Lower leg skin (tissue), 4 donors: ENCODE results near the gene TRAM2. TPM values are rescaled to one million over a fixed set of nuclear protein-coding genes. Genes with fewer than 3 reads are reported as not detected.

ENCODE experiments used
- DNase-seq, 2 donors: peaks; one replicate each; pipeline ENCODE4 v3.0.0-alpha.2; 2019; ENCODE audit warnings: low spot score in 2 of 2
- H3K4me3 ChIP-seq: fragments of 200-600 bp; sonication (generic); 2 replicates; pipeline ENCODE4 v1.5.1; 2017; ENCODE audit warnings: mild to moderate bottlenecking, low read depth; ENCODE audit not compliant: poor library complexity, severe bottlenecking
- POLR2A ChIP-seq, 2 donors: fragments of 450-650 bp; IDR thresholded peaks; one replicate each; pipeline ENCODE4 v1.6.1; 2016 to 2017; ENCODE audit warnings: antibody characterized with exemption in 2 of 2, mild to moderate bottlenecking in 1 of 2, moderate library complexity in 1 of 2
- WGBS, 2 donors: methylation state at CpG; one replicate each; pipeline ENCODE4 v1.1.5; 2018; 5-methylcytosine and 5-hydroxymethylcytosine counted together
- intact Hi-C: fragments of 100-400 bp; cut with DNase I; formaldehyde crosslinking; loops from one replicate; pipeline ENCODE4 v1.15.0; 2023; ENCODE audit warnings: low total_unique reads
- total RNA-seq, 4 donors: library from RNA; depleted of rRNA; stranded (reverse); fragments of >200 nt; gene quantifications; one replicate each; pipeline ENCODE4 v1.1.0, GENCODE V29; 2016
- TF ChIP-seq, protein P1 (sequence below), 3 donors: fragments of 450-650 bp; IDR thresholded peaks; one replicate each; pipeline ENCODE4 v1.5.1; 2016; ENCODE audit warnings: antibody characterized with exemption in 3 of 3, mild to moderate bottlenecking in 3 of 3, moderate library complexity in 2 of 3

The TRAM2 gene
- total RNA-seq, 4 donors from 2014 or later: 3.7 to 11.5 (median 7.0) TPM

DNA sequence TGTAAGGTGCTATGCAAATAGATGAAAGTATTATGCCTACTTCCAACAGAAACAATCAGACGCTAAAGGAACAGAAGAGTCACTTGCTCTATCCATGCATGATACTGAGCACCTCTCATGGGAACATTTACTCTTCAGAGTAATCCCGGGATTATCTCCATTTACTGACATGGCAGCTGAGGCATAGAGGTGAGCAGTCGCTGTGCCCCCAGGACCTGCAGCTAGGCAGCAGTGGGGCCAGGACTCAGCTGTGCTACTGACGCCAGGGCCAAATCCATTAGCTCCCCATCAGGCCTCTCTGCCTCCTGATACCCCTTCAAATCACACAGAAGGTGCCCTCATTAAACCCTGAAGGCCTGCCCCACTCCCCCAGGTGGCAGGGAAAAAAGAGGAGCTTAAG lies 51.9 kb downstream of the TRAM2 start:
- intact Hi-C loops: no loop called here
- DNase-seq: no peak
- H3K4me3 ChIP-seq: no peak overlapping the region

GRCh38 chr6:52523378-52524142 lies 53.3 kb downstream of the TRAM2 start:
- TF ChIP-seq, protein P1, sequence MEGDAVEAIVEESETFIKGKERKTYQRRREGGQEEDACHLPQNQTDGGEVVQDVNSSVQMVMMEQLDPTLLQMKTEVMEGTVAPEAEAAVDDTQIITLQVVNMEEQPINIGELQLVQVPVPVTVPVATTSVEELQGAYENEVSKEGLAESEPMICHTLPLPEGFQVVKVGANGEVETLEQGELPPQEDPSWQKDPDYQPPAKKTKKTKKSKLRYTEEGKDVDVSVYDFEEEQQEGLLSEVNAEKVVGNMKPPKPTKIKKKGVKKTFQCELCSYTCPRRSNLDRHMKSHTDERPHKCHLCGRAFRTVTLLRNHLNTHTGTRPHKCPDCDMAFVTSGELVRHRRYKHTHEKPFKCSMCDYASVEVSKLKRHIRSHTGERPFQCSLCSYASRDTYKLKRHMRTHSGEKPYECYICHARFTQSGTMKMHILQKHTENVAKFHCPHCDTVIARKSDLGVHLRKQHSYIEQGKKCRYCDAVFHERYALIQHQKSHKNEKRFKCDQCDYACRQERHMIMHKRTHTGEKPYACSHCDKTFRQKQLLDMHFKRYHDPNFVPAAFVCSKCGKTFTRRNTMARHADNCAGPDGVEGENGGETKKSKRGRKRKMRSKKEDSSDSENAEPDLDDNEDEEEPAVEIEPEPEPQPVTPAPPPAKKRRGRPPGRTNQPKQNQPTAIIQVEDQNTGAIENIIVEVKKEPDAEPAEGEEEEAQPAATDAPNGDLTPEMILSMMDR (IDR thresholded peaks at IDR 0.05): no peak
- TF ChIP-seq POLR2A (IDR thresholded peaks at IDR 0.05): no peak
- no peak for DNase-seq
- intact Hi-C loops: no loop called here
- 50 to 60% methylated on average over 6 of the region's 6 CpGs for WGBS, 2 donors
- no peak overlapping the region for H3K4me3 ChIP-seq

More for the DNA sequence above, 51.9 kb downstream of the TRAM2 start:
- 94 to 95% methylated on average over 4 of the region's 4 CpGs for WGBS, 2 donors
- TF ChIP-seq POLR2A (IDR thresholded peaks at IDR 0.05): no peak
- TF ChIP-seq, protein P1 (IDR thresholded peaks at IDR 0.05): no peak

DNA sequence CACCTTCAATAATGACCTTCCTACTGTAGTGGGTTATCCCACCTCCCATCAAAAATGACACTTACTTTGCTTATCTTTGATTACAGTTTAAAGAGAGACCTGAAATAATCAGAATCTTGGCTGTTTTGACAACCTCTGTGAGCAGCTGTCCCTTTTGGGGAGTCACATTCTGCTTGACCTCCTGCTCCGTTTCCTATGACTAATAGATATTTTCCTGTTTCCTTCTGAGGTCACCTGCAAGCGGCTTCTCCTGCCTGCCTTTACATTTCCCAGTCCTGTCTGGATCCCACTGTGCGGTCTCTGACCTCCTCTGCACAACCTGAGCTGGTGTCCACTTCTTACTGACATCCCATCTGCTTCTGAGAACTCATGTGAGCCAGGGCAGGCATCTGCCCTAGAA lies 54.2 kb downstream of the TRAM2 start:
- TF ChIP-seq, protein P1 (IDR thresholded peaks at IDR 0.05): no peak
- TF ChIP-seq POLR2A (IDR thresholded peaks at IDR 0.05): no peak
- no peak overlapping the region for H3K4me3 ChIP-seq
- no peak for DNase-seq
- intact Hi-C loops: no loop called here
- WGBS, 2 donors: 72 to 73% methylated on average over 3 of the region's 3 CpGs

GRCh38 chr6:52522151-52522626 lies 54.7 kb downstream of the TRAM2 start:
- no peak for DNase-seq

GRCh38 chr6:52519618-52520017 lies 57.2 kb downstream of the TRAM2 start:
- 87 to 88% methylated on average over 4 of the region's 4 CpGs for WGBS, 2 donors
- H3K4me3 ChIP-seq: no peak overlapping the region
- no peak for TF ChIP-seq POLR2A (IDR thresholded peaks at IDR 0.05)
- TF ChIP-seq, protein P1 (IDR thresholded peaks at IDR 0.05): no peak
- no peak for DNase-seq
- intact Hi-C loops: no loop called here

More at GRCh38 chr6:52522151-52522626, 54.7 kb downstream of the TRAM2 start:
- intact Hi-C loops: no loop called here
- no peak overlapping the region for H3K4me3 ChIP-seq
- WGBS, 2 donors: 38 to 53% methylated on average over 7 of the region's 7 CpGs
- TF ChIP-seq, protein P1 (IDR thresholded peaks at IDR 0.05): no peak
- TF ChIP-seq POLR2A (IDR thresholded peaks at IDR 0.05): no peak
